ENCODE data around the gene PBX1.

The PBX1 gene

DNA sequence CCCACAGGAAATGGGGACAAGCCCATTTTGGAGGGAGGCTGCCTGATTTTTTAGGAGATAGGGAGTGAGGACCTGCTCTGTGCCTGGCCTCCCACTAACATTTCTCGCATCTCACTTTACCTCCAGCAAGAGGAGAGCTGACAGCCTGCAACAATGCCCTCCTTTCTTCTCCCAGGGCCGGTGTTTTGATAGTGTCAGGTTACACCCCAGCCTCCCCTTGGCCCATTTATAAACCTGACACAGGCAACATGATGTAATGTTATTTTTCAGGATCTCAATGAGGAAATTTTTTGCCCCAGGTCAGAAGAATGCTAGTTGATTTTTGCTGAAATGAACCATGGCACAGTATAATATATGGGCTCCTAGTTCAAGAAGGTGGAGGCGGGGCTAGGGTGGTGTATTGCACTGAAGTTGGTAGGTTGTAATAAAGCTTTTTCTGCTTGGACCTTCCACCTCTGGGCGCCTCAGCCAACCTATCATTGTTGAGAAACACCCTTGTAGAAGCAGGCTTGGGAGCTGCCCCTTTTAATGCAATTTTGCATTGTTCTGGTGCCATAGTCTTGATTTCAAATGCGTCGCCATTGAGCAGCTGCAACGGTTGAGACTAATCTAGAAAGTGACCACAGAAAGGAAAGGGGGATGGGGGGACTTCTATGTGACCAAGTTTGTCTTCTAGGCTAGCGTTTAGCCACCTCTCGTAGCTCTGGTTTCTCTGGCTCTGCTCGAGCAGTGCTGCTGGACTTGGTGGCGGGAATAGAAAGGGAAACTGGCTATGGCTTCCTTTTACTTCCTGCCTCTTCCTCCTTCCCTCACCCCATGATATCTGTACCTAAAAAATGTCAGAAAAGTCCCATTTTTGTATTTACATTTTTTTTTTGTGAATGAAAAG lies 53.0 kb downstream of the PBX1 start (continued):
- TF ChIP-seq, protein P1, sequence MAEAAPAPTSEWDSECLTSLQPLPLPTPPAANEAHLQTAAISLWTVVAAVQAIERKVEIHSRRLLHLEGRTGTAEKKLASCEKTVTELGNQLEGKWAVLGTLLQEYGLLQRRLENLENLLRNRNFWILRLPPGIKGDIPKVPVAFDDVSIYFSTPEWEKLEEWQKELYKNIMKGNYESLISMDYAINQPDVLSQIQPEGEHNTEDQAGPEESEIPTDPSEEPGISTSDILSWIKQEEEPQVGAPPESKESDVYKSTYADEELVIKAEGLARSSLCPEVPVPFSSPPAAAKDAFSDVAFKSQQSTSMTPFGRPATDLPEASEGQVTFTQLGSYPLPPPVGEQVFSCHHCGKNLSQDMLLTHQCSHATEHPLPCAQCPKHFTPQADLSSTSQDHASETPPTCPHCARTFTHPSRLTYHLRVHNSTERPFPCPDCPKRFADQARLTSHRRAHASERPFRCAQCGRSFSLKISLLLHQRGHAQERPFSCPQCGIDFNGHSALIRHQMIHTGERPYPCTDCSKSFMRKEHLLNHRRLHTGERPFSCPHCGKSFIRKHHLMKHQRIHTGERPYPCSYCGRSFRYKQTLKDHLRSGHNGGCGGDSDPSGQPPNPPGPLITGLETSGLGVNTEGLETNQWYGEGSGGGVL (tag by site-specific recombination; IDR thresholded peaks at IDR 0.05): peak; percentile 88
- TF ChIP-seq ZNF157 (tag by site-specific recombination; IDR thresholded peaks at IDR 0.05) (no peak), ZNF501 (tag by site-specific recombination; IDR thresholded peaks at IDR 0.05) (peak; percentile 88), ZNF707 (tag by site-specific recombination; IDR thresholded peaks at IDR 0.05) (no peak), ZNF248 (tag by site-specific recombination; IDR thresholded peaks at IDR 0.05) (no peak), SCRT2 (tag by site-specific recombination; IDR thresholded peaks at IDR 0.05) (peak; percentile 86), KLF1 (tag by site-specific recombination; IDR thresholded peaks at IDR 0.05) (peak; percentile 69), ZBTB17 (tag by site-specific recombination; IDR thresholded peaks at IDR 0.05) (peak; percentile 88), YY2 (tag by site-specific recombination; IDR thresholded peaks at IDR 0.05) (no peak), ZNF214 (tag by site-specific recombination; IDR thresholded peaks at IDR 0.05; ENCODE audit: borderline replicate concordance) (peak; percentile 92), ZNF571 (tag by site-specific recombination; IDR thresholded peaks at IDR 0.05) (no peak), ZNF114 (tag by site-specific recombination; IDR thresholded peaks at IDR 0.05) (no peak), ZNF23 (tag by site-specific recombination; IDR thresholded peaks at IDR 0.05; ENCODE audit: borderline replicate concordance) (no peak), ZNF266 (tag by site-specific recombination; IDR thresholded peaks at IDR 0.05; ENCODE audit: low read depth) (no peak), ZNF416 (tag by site-specific recombination; IDR thresholded peaks at IDR 0.05) (no peak), ZNF660 (tag by site-specific recombination; IDR thresholded peaks at IDR 0.05) (peak; percentile 97), ZNF146 (tag by site-specific recombination; IDR thresholded peaks at IDR 0.05) (peak; percentile 36; the same call in 1 of the 2 replicates), ZSCAN30 (tag by site-specific recombination; IDR thresholded peaks at IDR 0.05) (peak; percentile 99), ZNF302 (tag by site-specific recombination; IDR thresholded peaks at IDR 0.05; ENCODE audit: low read depth) (no peak), ZNF274 (IDR thresholded peaks at IDR 0.05; ENCODE audit: low read length) (no peak), ZNF274 (tag by site-specific recombination; IDR thresholded peaks at IDR 0.05; ENCODE audit: borderline replicate concordance) (no peak), ZSCAN16 (tag by site-specific recombination; IDR thresholded peaks at IDR 0.05) (no peak; the same call in 1 of the 2 replicates), ZFP37 (tag by site-specific recombination; IDR thresholded peaks at IDR 0.05) (no peak), ZNF768 (tag by site-specific recombination; IDR thresholded peaks at IDR 0.05) (no peak)
- TF ChIP-seq, protein P2, sequence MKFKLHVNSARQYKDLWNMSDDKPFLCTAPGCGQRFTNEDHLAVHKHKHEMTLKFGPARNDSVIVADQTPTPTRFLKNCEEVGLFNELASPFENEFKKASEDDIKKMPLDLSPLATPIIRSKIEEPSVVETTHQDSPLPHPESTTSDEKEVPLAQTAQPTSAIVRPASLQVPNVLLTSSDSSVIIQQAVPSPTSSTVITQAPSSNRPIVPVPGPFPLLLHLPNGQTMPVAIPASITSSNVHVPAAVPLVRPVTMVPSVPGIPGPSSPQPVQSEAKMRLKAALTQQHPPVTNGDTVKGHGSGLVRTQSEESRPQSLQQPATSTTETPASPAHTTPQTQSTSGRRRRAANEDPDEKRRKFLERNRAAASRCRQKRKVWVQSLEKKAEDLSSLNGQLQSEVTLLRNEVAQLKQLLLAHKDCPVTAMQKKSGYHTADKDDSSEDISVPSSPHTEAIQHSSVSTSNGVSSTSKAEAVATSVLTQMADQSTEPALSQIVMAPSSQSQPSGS (tag by site-specific recombination; IDR thresholded peaks at IDR 0.05; ENCODE audit: low read depth): peak; percentile 97
- TF ChIP-seq, protein P3, sequence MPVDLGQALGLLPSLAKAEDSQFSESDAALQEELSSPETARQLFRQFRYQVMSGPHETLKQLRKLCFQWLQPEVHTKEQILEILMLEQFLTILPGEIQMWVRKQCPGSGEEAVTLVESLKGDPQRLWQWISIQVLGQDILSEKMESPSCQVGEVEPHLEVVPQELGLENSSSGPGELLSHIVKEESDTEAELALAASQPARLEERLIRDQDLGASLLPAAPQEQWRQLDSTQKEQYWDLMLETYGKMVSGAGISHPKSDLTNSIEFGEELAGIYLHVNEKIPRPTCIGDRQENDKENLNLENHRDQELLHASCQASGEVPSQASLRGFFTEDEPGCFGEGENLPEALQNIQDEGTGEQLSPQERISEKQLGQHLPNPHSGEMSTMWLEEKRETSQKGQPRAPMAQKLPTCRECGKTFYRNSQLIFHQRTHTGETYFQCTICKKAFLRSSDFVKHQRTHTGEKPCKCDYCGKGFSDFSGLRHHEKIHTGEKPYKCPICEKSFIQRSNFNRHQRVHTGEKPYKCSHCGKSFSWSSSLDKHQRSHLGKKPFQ (tag by site-specific recombination; IDR thresholded peaks at IDR 0.05): no peak; the same call in 1 of the 2 replicates
- TF ChIP-seq, protein P4, sequence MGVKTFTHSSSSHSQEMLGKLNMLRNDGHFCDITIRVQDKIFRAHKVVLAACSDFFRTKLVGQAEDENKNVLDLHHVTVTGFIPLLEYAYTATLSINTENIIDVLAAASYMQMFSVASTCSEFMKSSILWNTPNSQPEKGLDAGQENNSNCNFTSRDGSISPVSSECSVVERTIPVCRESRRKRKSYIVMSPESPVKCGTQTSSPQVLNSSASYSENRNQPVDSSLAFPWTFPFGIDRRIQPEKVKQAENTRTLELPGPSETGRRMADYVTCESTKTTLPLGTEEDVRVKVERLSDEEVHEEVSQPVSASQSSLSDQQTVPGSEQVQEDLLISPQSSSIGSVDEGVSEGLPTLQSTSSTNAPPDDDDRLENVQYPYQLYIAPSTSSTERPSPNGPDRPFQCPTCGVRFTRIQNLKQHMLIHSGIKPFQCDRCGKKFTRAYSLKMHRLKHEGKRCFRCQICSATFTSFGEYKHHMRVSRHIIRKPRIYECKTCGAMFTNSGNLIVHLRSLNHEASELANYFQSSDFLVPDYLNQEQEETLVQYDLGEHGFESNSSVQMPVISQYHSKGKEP (tag by site-specific recombination; IDR thresholded peaks at IDR 0.05): peak; percentile 91
- TF ChIP-seq, protein P5, sequence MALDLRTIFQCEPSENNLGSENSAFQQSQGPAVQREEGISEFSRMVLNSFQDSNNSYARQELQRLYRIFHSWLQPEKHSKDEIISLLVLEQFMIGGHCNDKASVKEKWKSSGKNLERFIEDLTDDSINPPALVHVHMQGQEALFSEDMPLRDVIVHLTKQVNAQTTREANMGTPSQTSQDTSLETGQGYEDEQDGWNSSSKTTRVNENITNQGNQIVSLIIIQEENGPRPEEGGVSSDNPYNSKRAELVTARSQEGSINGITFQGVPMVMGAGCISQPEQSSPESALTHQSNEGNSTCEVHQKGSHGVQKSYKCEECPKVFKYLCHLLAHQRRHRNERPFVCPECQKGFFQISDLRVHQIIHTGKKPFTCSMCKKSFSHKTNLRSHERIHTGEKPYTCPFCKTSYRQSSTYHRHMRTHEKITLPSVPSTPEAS (tag by site-specific recombination; IDR thresholded peaks at IDR 0.05): peak; percentile 62
- TF ChIP-seq, protein P6, sequence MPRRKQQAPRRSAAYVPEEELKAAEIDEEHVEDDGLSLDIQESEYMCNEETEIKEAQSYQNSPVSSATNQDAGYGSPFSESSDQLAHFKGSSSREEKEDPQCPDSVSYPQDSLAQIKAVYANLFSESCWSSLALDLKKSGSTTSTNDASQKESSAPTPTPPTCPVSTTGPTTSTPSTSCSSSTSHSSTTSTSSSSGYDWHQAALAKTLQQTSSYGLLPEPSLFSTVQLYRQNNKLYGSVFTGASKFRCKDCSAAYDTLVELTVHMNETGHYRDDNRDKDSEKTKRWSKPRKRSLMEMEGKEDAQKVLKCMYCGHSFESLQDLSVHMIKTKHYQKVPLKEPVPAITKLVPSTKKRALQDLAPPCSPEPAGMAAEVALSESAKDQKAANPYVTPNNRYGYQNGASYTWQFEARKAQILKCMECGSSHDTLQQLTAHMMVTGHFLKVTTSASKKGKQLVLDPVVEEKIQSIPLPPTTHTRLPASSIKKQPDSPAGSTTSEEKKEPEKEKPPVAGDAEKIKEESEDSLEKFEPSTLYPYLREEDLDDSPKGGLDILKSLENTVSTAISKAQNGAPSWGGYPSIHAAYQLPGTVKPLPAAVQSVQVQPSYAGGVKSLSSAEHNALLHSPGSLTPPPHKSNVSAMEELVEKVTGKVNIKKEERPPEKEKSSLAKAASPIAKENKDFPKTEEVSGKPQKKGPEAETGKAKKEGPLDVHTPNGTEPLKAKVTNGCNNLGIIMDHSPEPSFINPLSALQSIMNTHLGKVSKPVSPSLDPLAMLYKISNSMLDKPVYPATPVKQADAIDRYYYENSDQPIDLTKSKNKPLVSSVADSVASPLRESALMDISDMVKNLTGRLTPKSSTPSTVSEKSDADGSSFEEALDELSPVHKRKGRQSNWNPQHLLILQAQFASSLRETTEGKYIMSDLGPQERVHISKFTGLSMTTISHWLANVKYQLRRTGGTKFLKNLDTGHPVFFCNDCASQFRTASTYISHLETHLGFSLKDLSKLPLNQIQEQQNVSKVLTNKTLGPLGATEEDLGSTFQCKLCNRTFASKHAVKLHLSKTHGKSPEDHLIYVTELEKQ (tag by site-specific recombination; IDR thresholded peaks at IDR 0.05; ENCODE audit: borderline replicate concordance): peak; percentile 97
